ENCODE measurements around the gene BAHCC1.

GRCh38 chr17:81510785-81511553 lies 115.7 kb downstream of the BAHCC1 start:
- TF ChIP-seq CTCF (IDR thresholded peaks at IDR 0.05; ENCODE audit: low read depth, low read length) (no peak), EZH2phosphoT487 (IDR thresholded peaks at IDR 0.05; ENCODE audit: low read depth) (no peak)

Measured in OCI-LY3 (cell line).